IPS-15b (cell line): ENCODE data around the gene RRP15.

Experiments used
- H3K27me3 ChIP-seq: one replicate; pipeline ENCODE4 v1.6.1; 2013; ENCODE audit warnings: low read length; ENCODE audit not compliant: control insufficient read depth, insufficient read depth
- H3K36me3 ChIP-seq: one replicate; pipeline ENCODE4 v1.6.1; 2013; ENCODE audit warnings: low read length; ENCODE audit not compliant: control insufficient read depth, insufficient read depth
- H3K4me1 ChIP-seq: one replicate; pipeline ENCODE4 v1.6.1; 2013; ENCODE audit warnings: mild to moderate bottlenecking, low read length; ENCODE audit not compliant: control insufficient read depth, insufficient read depth
- H3K4me3 ChIP-seq: one replicate; pipeline ENCODE4 v1.5.1; 2013; ENCODE audit warnings: low read depth, low read length
- H3K9ac ChIP-seq: one replicate; pipeline ENCODE4 v1.6.1; 2013; ENCODE audit warnings: low read depth, mild to moderate bottlenecking, low read length
- H3K9me3 ChIP-seq: one replicate; pipeline ENCODE4 v1.6.1; 2013; ENCODE audit warnings: mild to moderate bottlenecking, low read length; ENCODE audit not compliant: control insufficient read depth, insufficient read depth

RRP15 gene

GRCh38 chr1:218284917-218285635 is at the start of gene RRP15:
Gene RRP15, plus strand, starts transcription at chr1:218285293. Its CDS starts 24 bp downstream, at chr1:218285317.
- Histone ChIP-seq H3K9ac (peak within 1 kb of the TSS; percentile 93), H3K36me3 (no peaks in the 10 kb centered on the region), H3K9me3 (no peaks in the 10 kb centered on the region), H3K4me3 (peak within 1 kb of the TSS; percentile 81), H3K27me3 (no peaks in the 10 kb centered on the region), H3K4me1 (no peaks in the 10 kb centered on the region)

GRCh38 chr1:218242171-218242570 is 42.9 kb upstream of the RRP15 start:
- Histone ChIP-seq H3K9ac (no peak overlapping the region), H3K9me3 (no peaks in the 10 kb centered on the region), H3K4me3 (no peak overlapping the region), H3K36me3 (no peaks in the 10 kb centered on the region), H3K27me3 (no peaks in the 10 kb centered on the region), H3K4me1 (no peaks in the 10 kb centered on the region)

GRCh38 chr1:218247339-218247738 is 37.8 kb upstream of the RRP15 start:
- H3K27me3 ChIP-seq = no peaks in the 10 kb centered on the region
- no peaks in the 10 kb centered on the region for H3K36me3 ChIP-seq
- H3K4me1 ChIP-seq = no peaks in the 10 kb centered on the region
- no peaks in the 10 kb centered on the region for H3K9me3 ChIP-seq
- H3K9ac ChIP-seq = no peak overlapping the region
- H3K4me3 ChIP-seq = no peak overlapping the region

GRCh38 chr1:218249338-218250140 is 35.6 kb upstream of the RRP15 start:
- H3K27me3 ChIP-seq = no peaks in the 10 kb centered on the region
- no peak overlapping the region for H3K4me3 ChIP-seq
- H3K9me3 ChIP-seq = no peaks in the 10 kb centered on the region
- H3K4me1 ChIP-seq = no peaks in the 10 kb centered on the region
- no peak overlapping the region for H3K9ac ChIP-seq
- H3K36me3 ChIP-seq = no peaks in the 10 kb centered on the region

- H3K9ac ChIP-seq = no peak overlapping the region
- no peaks in the 10 kb centered on the region for H3K4me1 ChIP-seq
- H3K36me3 ChIP-seq = no peaks in the 10 kb centered on the region
- H3K9me3 ChIP-seq = no peaks in the 10 kb centered on the region
- no peaks in the 10 kb centered on the region for H3K27me3 ChIP-seq
- H3K4me3 ChIP-seq = no peak overlapping the region
Observed at GRCh38 chr1:218250492-218250891, 34.6 kb upstream of the RRP15 start.

- Histone ChIP-seq H3K9me3 (no peaks in the 10 kb centered on the region), H3K36me3 (no peaks in the 10 kb centered on the region), H3K27me3 (no peaks in the 10 kb centered on the region), H3K4me1 (no peaks in the 10 kb centered on the region), H3K9ac (no peak overlapping the region), H3K4me3 (no peak overlapping the region)
Observed at GRCh38 chr1:218254296-218254946, 30.7 kb upstream of the RRP15 start.

GRCh38 chr1:218255090-218255489 is 30.0 kb upstream of the RRP15 start:
- Histone ChIP-seq H3K9ac (no peak overlapping the region), H3K27me3 (no peaks in the 10 kb centered on the region), H3K36me3 (no peaks in the 10 kb centered on the region), H3K4me1 (no peaks in the 10 kb centered on the region), H3K9me3 (no peaks in the 10 kb centered on the region), H3K4me3 (no peak overlapping the region)

GRCh38 chr1:218257371-218257770 is 27.7 kb upstream of the RRP15 start:
- Histone ChIP-seq H3K27me3 (no peaks in the 10 kb centered on the region), H3K9ac (no peak overlapping the region), H3K36me3 (no peaks in the 10 kb centered on the region), H3K4me3 (no peak overlapping the region), H3K9me3 (no peaks in the 10 kb centered on the region), H3K4me1 (no peaks in the 10 kb centered on the region)

GRCh38 chr1:218257971-218258370 is 27.1 kb upstream of the RRP15 start:
- Histone ChIP-seq H3K4me3 (no peak overlapping the region), H3K4me1 (no peaks in the 10 kb centered on the region), H3K9me3 (no peaks in the 10 kb centered on the region), H3K9ac (no peak overlapping the region), H3K36me3 (no peaks in the 10 kb centered on the region), H3K27me3 (no peaks in the 10 kb centered on the region)

- Histone ChIP-seq H3K4me3 (no peak overlapping the region), H3K4me1 (no peaks in the 10 kb centered on the region), H3K27me3 (no peaks in the 10 kb centered on the region), H3K9ac (no peak overlapping the region), H3K36me3 (no peaks in the 10 kb centered on the region), H3K9me3 (no peaks in the 10 kb centered on the region)
Observed at GRCh38 chr1:218259339-218259738, 25.8 kb upstream of the RRP15 start.

- H3K27me3 ChIP-seq = no peaks in the 10 kb centered on the region
- H3K36me3 ChIP-seq = no peaks in the 10 kb centered on the region
- no peak overlapping the region for H3K4me3 ChIP-seq
- no peak overlapping the region for H3K9ac ChIP-seq
- no peaks in the 10 kb centered on the region for H3K4me1 ChIP-seq
- H3K9me3 ChIP-seq = no peaks in the 10 kb centered on the region
Observed at GRCh38 chr1:218259800-218260199, 25.3 kb upstream of the RRP15 start.
